GM12878 (cell line): ENCODE measurements around the gene UQCR11. TPM values are rescaled to one million over a fixed set of nuclear protein-coding genes. Genes with fewer than 3 reads are reported as not detected.

ENCODE experiments used
- BCL3 ChIP-seq: IDR thresholded peaks from 2 replicates; pipeline ENCODE4 v1.6.1; 2011; ENCODE audit warnings: borderline replicate concordance, low read depth, mild to moderate bottlenecking, moderate library complexity, low read length; ENCODE audit not compliant: insufficient read depth, poor library complexity, severe bottlenecking
- BHLHE40 ChIP-seq, 2 experiments: fragments of 450-650 bp in 1 of 2; IDR thresholded peaks; 2 replicates each; pipeline ENCODE4 v1.6.1; 2011 to 2017; ENCODE audit warnings: low read depth in 2 of 2, borderline replicate concordance in 1 of 2, improper control_type of control experiment in 1 of 2, low read length in 1 of 2, mild to moderate bottlenecking in 1 of 2
- CBFB ChIP-seq: IDR thresholded peaks from 2 replicates; pipeline ENCODE4 v1.6.1; 2016; ENCODE audit warnings: antibody characterized with exemption, low read depth
- CTCF ChIP-seq, 3 experiments: IDR thresholded peaks in 2 of 3; conservative IDR thresholded peaks in 1 of 3; 2 replicates each; pipeline ENCODE4 v1.5.1; 2011; ENCODE audit warnings: low read depth in 3 of 3, low read length in 3 of 3, mild to moderate bottlenecking in 3 of 3, control low read depth in 2 of 3, moderate library complexity in 2 of 3, inconsistent platforms in 1 of 3, mixed read lengths in 1 of 3; ENCODE audit not compliant: control insufficient read depth in 2 of 3, insufficient read depth in 1 of 3; ENCODE audit errors: extremely low read depth in 1 of 3
- CUX1 ChIP-seq: IDR thresholded peaks from 2 replicates; pipeline ENCODE4 v1.6.1; 2012; ENCODE audit warnings: improper control_type of control experiment, low read depth, low read length; ENCODE audit not compliant: insufficient replicate concordance
- E2F8 ChIP-seq: fragments of 450-650 bp; IDR thresholded peaks from 2 replicates; pipeline ENCODE4 v1.6.1; 2018; ENCODE audit warnings: mild to moderate bottlenecking, low read depth, moderate library complexity; ENCODE audit not compliant: partially characterized antibody
- HDAC6 ChIP-seq: fragments of 200-600 bp; sonication (generic); IDR thresholded peaks from one replicate; pipeline ENCODE4 v1.8.0; 2017; ENCODE audit warnings: antibody characterized with exemption; ENCODE audit not compliant: unreplicated experiment
- IRF3 ChIP-seq: fragments of 450-650 bp; IDR thresholded peaks from 2 replicates; pipeline ENCODE4 v1.6.1; 2014; ENCODE audit warnings: mild to moderate bottlenecking
- IRF4 ChIP-seq: IDR thresholded peaks from 2 replicates; pipeline ENCODE4 v1.6.1; 2011; ENCODE audit warnings: low read depth, low read length
- KLF5 ChIP-seq: fragments of 450-650 bp; IDR thresholded peaks from 2 replicates; pipeline ENCODE4 v1.6.1; 2014; ENCODE audit warnings: mild to moderate bottlenecking; ENCODE audit not compliant: partially characterized antibody
- PAX5 ChIP-seq: IDR thresholded peaks from 2 replicates; pipeline ENCODE4 v1.6.1; 2011; ENCODE audit warnings: low read depth, low read length, borderline replicate concordance
- SMC3 ChIP-seq: IDR thresholded peaks from 2 replicates; pipeline ENCODE4 v1.6.1; 2011; ENCODE audit warnings: low read length, improper control_type of control experiment, borderline replicate concordance
- SPI1 ChIP-seq: IDR thresholded peaks from 2 replicates; pipeline ENCODE4 v1.6.1; 2011; ENCODE audit warnings: low read depth, mild to moderate bottlenecking, low read length, moderate library complexity, borderline replicate concordance; ENCODE audit not compliant: insufficient read depth
- STAT1 ChIP-seq: fragments of 450-650 bp; conservative IDR thresholded peaks from 2 replicates; pipeline ENCODE4 v1.6.1; 2014; ENCODE audit warnings: antibody characterized with exemption, mild to moderate bottlenecking
- ZNF217 ChIP-seq: fragments of 450-650 bp; IDR thresholded peaks from 2 replicates; pipeline ENCODE4 v1.6.1; 2017; ENCODE audit warnings: antibody characterized with exemption, mild to moderate bottlenecking
- ZSCAN29 ChIP-seq: fragments of 450-650 bp; IDR thresholded peaks from 2 replicates; pipeline ENCODE4 v1.6.1; 2017; ENCODE audit warnings: mild to moderate bottlenecking, moderate library complexity
- polyA plus RNA-seq, 11 experiments: library from polyadenylated mRNA; depleted of rRNA in 4 of 11; unstranded in 6 of 11; stranded (reverse) in 5 of 11; fragments of >200 nt; fragmentation: Nextera tagmentation in 4 of 11; fragmentation: Illumina TruSeq in 1 of 11; extraction: Ambion mirVana in 4 of 11; extraction: Trizol in 1 of 11; gene quantifications; 1 replicate in 1 of 11; 2 replicates in 10 of 11; pipeline versions ENCODE4 v1.2.1 to v1.2.3, GENCODE V29; 2011 to 2016; ENCODE audit warnings: inconsistent platforms in 2 of 11, missing spikeins in 2 of 11, low read depth in 1 of 11
- total RNA-seq, 4 experiments: library from RNA; depleted of rRNA in 3 of 4; stranded (reverse); fragments of >200 nt in 3 of 4; fragmentation: Illumina TruSeq in 1 of 4; extraction: Trizol in 1 of 4; gene quantifications; 2 replicates each; pipeline versions ENCODE4 v1.2.1 to v1.2.3, GENCODE V29; 2013 to 2021

Gene UQCR11
- total and polyA plus RNA-seq, 10 of the 15 experiments (the other 5 are each of a cell fraction or from before 2014, with no cell fraction given) = 28.6 to 586 (median 193) TPM

- TF ChIP-seq BCL3 = peak; percentile 7
- TF ChIP-seq ZNF217 = no peak
- TF ChIP-seq KLF5 = peak; percentile 39
- TF ChIP-seq PAX5 = no peak
- TF ChIP-seq CBFB = no peak
- no peak for TF ChIP-seq SMC3
- TF ChIP-seq SPI1 = no peak
- TF ChIP-seq E2F8 = no peak
- TF ChIP-seq CTCF (IDR thresholded peaks at IDR 0.05 in 2 of 3, conservative IDR thresholded peaks at IDR 0.05 in 1 of 3; ENCODE audit: control insufficient read depth in 2 of 3, extremely low read depth in 1 of 3, insufficient read depth in 1 of 3, low read depth in 3 of 3, low read length in 3 of 3) = no peak
- TF ChIP-seq BHLHE40 (IDR thresholded peaks at IDR 0.05; ENCODE audit: borderline replicate concordance in 1 of 2, low read depth in 2 of 2, low read length in 1 of 2) = peak; percentile 62 to 94; a peak in 3 of 4 replicates
- no peak for TF ChIP-seq ZSCAN29
- no peak for TF ChIP-seq CUX1
- TF ChIP-seq STAT1 = no peak
- no peak for TF ChIP-seq HDAC6
- no peak for TF ChIP-seq IRF3
- no peak for TF ChIP-seq IRF4
Measured at GRCh38 chr19:1592024-1592754, 13.1 kb downstream of the UQCR11 start (continued).
